GM18505 (cell line): Measurements from ENCODE around the gene GNPTG.

Experiments
- ATAC-seq: cut with Tn5 transposase; IDR thresholded peaks from one replicate; pipeline ENCODE4 v1.9.1; 2021; ENCODE audit not compliant: unreplicated experiment
- POLR2A ChIP-seq: IDR thresholded peaks from 4 replicates; pipeline ENCODE4 v1.6.1; 2011; ENCODE audit warnings: borderline replicate concordance; ENCODE audit not compliant: insufficient read depth, insufficient read length; ENCODE audit errors: extremely low read depth

The GNPTG gene

GRCh38 chr16:1401061-1401757 is 49.5 kb downstream of the GNPTG start:
- no peak for ATAC-seq
- TF ChIP-seq POLR2A = no peak

- no peak for ATAC-seq
- no peak for TF ChIP-seq POLR2A
Observed at GRCh38 chr16:1401758-1402154, 50.0 kb downstream of the GNPTG start.

GRCh38 chr16:1403036-1403435 is 51.3 kb downstream of the GNPTG start:
- no peak for TF ChIP-seq POLR2A
- no peak for ATAC-seq

GRCh38 chr16:1403733-1404132 is 52.0 kb downstream of the GNPTG start:
- ATAC-seq = no peak
- TF ChIP-seq POLR2A = no peak

- ATAC-seq = no peak
- no peak for TF ChIP-seq POLR2A
Observed at GRCh38 chr16:1407753-1408152, 56.0 kb downstream of the GNPTG start.

- no peak for TF ChIP-seq POLR2A
- peak; percentile 66 for ATAC-seq
Observed at GRCh38 chr16:1408171-1408837, 56.6 kb downstream of the GNPTG start.

- no peak for TF ChIP-seq POLR2A
- no peak for ATAC-seq
Observed at GRCh38 chr16:1412847-1413246, 61.1 kb downstream of the GNPTG start.
